Rectal smooth muscle tissue (tissue), 1 donor: Measurements from ENCODE around the gene ELMO3.
A peak's percentile ranks its signal among the peaks of the same experiment; 100 is the strongest.

Source experiments
- H3K27ac ChIP-seq: one replicate; pipeline ENCODE4 v1.7.0; 2013; ENCODE audit warnings: low read depth, low read length, inconsistent platforms
- H3K27me3 ChIP-seq: one replicate; pipeline ENCODE4 v1.7.0; 2013; ENCODE audit warnings: low read length; ENCODE audit not compliant: control insufficient read depth, insufficient read depth
- H3K36me3 ChIP-seq: one replicate; pipeline ENCODE4 v1.7.0; 2013; ENCODE audit warnings: low read length; ENCODE audit not compliant: control insufficient read depth, insufficient read depth
- H3K4me1 ChIP-seq: one replicate; pipeline ENCODE4 v1.7.0; 2013; ENCODE audit warnings: low read length; ENCODE audit not compliant: control insufficient read depth, insufficient read depth
- H3K4me3 ChIP-seq: one replicate; pipeline ENCODE4 v1.7.0; 2013; ENCODE audit warnings: low read length
- H3K9ac ChIP-seq: one replicate; pipeline ENCODE4 v1.7.0; 2013; ENCODE audit warnings: low read length

ELMO3 gene

GRCh38 chr16:67157892-67158635 is 40.9 kb upstream of the ELMO3 start:
- peaks cover 10% of the 10 kb centered on the region for H3K27me3 ChIP-seq
- H3K4me3 ChIP-seq: no peak overlapping the region
- peaks cover 10% of the 10 kb centered on the region for H3K4me1 ChIP-seq
- H3K27ac ChIP-seq: no peak overlapping the region
- no peak overlapping the region for H3K9ac ChIP-seq
- peaks cover 2% of the 10 kb centered on the region for H3K36me3 ChIP-seq

GRCh38 chr16:67158637-67159600 is 40.0 kb upstream of the ELMO3 start:
- H3K9ac ChIP-seq: peak overlapping the region; percentile 74
- peak overlapping the region; percentile 95 for H3K4me3 ChIP-seq
- peaks cover 2% of the 10 kb centered on the region for H3K36me3 ChIP-seq
- peaks cover 13% of the 10 kb centered on the region for H3K4me1 ChIP-seq
- peaks cover 16% of the 10 kb centered on the region for H3K27me3 ChIP-seq
- peak overlapping the region; percentile 24 for H3K27ac ChIP-seq

DNA sequence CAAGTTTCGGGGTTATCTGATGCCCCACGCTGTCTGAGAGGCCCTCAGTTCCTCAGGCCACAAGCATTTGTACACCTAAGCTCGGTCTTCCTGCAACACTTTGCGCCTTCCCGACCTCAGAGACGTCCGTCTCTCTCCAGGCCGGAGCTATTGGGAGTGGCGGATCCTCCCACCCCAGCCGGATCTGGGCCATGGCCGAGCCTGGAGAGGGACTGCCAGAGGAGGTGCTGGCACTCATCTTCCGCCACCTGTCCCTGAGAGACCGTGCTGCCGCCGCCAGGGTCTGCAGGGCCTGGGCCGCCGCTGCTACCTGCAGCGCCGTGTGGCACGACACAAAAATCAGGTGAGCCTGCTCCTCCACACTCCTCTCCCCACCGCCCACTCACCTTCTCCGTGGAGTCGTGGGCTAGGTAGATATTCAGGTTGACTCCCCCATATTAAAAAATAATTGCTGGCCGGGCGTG is 37.3 kb upstream of the ELMO3 start:
- Histone ChIP-seq H3K4me1 (peaks cover 13% of the 10 kb centered on the region), H3K27me3 (peaks cover 35% of the 10 kb centered on the region), H3K27ac (no peak overlapping the region), H3K4me3 (no peak overlapping the region), H3K9ac (no peak overlapping the region), H3K36me3 (no peaks in the 10 kb centered on the region)

DNA sequence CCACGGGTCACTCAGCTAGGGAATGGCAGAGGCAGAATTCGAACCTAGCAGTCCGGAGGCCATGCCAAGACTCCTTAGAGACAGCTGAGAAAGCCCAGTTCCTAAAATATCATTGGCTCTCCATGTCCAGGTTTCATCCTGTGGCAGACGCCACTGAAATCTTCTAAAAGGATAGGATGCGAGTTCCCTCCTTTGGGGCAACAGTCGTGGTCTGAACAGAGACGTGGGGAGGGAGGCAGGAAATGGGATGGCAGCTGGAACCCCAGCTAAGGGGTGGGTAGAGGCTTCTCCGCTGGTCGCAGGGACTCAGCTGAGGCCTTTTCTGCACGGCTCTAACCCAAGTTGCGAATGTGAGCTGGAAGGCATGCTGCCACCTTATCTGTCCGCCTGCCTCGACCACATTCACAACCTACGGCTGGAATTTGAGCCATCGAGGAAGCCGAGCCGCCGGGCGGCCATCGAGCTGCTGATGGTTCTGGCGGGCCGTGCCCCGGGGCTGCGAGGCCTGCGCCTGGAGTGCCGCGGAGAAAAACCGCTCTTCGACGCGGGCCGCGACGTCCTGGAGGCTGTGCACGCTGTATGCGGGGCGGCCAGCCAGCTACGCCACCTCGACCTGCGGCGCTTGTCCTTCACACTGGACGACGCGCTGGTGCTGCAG is 36.3 kb upstream of the ELMO3 start:
- Histone ChIP-seq H3K9ac (no peak overlapping the region), H3K27me3 (peaks cover 35% of the 10 kb centered on the region), H3K4me1 (peaks cover 13% of the 10 kb centered on the region), H3K4me3 (peak overlapping the region; percentile 57), H3K27ac (no peak overlapping the region), H3K36me3 (no peaks in the 10 kb centered on the region)

GRCh38 chr16:67163164-67163998 is 35.5 kb upstream of the ELMO3 start:
- H3K4me3 ChIP-seq: peak overlapping the region; percentile 57
- no peak overlapping the region for H3K9ac ChIP-seq
- peaks cover 13% of the 10 kb centered on the region for H3K4me1 ChIP-seq
- no peaks in the 10 kb centered on the region for H3K36me3 ChIP-seq
- peak overlapping the region; percentile 67 for H3K27ac ChIP-seq
- peaks cover 35% of the 10 kb centered on the region for H3K27me3 ChIP-seq

- Histone ChIP-seq H3K27ac (peak overlapping the region; percentile 67), H3K4me3 (peak overlapping the region; percentile 57), H3K27me3 (peaks cover 35% of the 10 kb centered on the region), H3K36me3 (no peaks in the 10 kb centered on the region), H3K9ac (no peak overlapping the region), H3K4me1 (peaks cover 14% of the 10 kb centered on the region)
Observed at GRCh38 chr16:67163999-67164558, 34.9 kb upstream of the ELMO3 start.

DNA sequence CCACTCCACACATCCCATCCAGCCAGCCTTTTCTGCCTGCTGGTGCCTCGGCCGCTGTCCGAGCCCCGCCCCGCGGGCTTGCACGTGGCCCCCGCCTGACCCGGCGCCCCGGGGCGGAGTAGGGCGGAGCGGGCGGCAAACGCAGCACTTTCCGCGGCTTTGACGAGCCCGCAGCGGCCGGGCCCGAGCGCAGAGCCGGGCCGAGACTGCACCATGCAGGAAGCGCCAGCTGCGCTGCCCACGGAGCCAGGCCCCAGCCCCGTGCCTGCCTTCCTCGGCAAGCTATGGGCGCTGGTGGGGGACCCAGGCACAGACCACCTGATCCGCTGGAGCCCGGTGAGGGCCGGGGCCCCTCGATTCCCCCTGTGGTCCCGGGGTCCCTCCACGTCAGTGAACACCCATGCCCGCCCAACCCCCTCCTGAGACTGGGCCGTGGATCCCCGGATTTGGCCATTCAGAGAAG is 34.3 kb upstream of the ELMO3 start, which contains the start of gene HSF4:
HSF4 (plus strand) TSS at position 147 of the 463 bp plus-strand sequence; CDS start at position 214, 67 bp downstream.
- H3K27me3 ChIP-seq: peaks cover 35% of the 10 kb centered on the region
- peaks cover 19% of the 10 kb centered on the region for H3K4me1 ChIP-seq
- H3K27ac ChIP-seq: peak within 1 kb of the TSS; percentile 67

GRCh38 chr16:67165121-67166078 is 33.5 kb upstream of the ELMO3 start:
- H3K27ac ChIP-seq: peak overlapping the region; percentile 36
- peaks cover 16% of the 10 kb centered on the region for H3K4me1 ChIP-seq
- H3K4me3 ChIP-seq: peak overlapping the region; percentile 54
- no peaks in the 10 kb centered on the region for H3K36me3 ChIP-seq
- peaks cover 35% of the 10 kb centered on the region for H3K27me3 ChIP-seq
- H3K9ac ChIP-seq: no peak overlapping the region

More for the DNA sequence above, 34.3 kb upstream of the ELMO3 start, which contains the start of gene HSF4:
- peak within 1 kb of the TSS; percentile 57 for H3K4me3 ChIP-seq
- H3K36me3 ChIP-seq: no peaks in the 10 kb centered on the region
- no peak within 1 kb of the TSS for H3K9ac ChIP-seq

DNA sequence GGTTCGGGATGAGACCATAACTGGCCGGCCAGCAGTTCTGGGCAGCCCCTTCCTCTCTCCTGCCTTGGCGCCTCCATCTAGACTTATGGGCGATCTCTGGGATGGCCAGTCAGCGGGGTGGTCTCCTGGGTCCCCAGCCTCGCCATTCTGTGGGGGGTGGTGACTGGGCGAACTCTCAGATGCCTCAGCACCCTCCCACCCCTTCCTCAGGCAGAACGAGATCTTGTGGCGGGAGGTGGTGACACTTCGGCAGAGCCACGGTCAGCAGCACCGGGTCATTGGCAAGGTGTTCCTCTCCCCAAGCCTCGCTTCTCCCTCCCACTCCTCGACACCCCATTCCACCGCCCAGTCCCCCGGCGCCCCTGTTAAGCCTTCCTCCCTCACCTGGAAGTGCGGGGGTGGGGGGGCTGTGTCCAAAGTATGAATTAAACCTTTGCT is 32.8 kb upstream of the ELMO3 start:
- H3K9ac ChIP-seq: no peak overlapping the region
- H3K4me1 ChIP-seq: peaks cover 18% of the 10 kb centered on the region
- H3K36me3 ChIP-seq: no peaks in the 10 kb centered on the region
- H3K27me3 ChIP-seq: peaks cover 35% of the 10 kb centered on the region
- H3K27ac ChIP-seq: no peak overlapping the region
- H3K4me3 ChIP-seq: no peak overlapping the region

DNA sequence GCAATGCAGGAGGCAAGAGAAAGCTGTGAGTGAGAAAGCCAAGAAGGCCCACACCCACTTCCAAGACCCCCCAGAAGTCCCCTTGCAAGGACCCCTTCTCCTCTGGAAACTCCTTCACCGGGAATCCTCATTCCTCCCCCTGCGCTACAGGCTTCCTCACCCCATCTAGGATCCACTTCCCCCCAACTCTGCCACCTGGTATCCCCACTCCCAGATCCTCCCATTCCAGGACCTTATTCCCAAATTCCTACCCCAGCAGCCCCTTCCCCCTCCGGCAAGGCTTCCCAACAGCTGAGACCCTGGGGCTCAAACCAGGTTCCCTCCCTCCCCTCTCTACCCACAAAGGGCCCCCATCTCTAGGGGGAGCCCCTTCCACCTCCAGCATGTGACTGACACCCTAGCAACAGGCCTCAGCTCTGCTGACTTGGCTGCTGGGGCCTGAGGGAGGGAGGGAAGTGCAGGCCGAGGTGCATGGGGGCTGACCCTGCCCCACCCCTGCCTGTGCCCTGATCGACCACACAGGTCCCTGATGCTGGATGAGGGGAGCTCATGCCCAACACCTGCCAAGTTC is 32.2 kb upstream of the ELMO3 start:
- Histone ChIP-seq H3K36me3 (no peaks in the 10 kb centered on the region), H3K27ac (no peak overlapping the region), H3K4me1 (peaks cover 19% of the 10 kb centered on the region), H3K9ac (no peak overlapping the region), H3K4me3 (no peak overlapping the region), H3K27me3 (peaks cover 32% of the 10 kb centered on the region)
